SK-N-SH (cell line): Measurements from ENCODE around the gene EDN2. TPM values are rescaled to one million over a fixed set of nuclear protein-coding genes. Genes with fewer than 3 reads are reported as not detected.

Experiments used
- CTCF ChIA-PET: fragments of 300-600, 350-600 bp; formaldehyde crosslinking; extraction: SDS; loops from one replicate; lab custom pipeline; 2021; lab: Yijun Ruan, JAX
- POLR2A ChIA-PET: fragments of 350-600 bp; sonication (Branson Sonifier 250); formaldehyde crosslinking; extraction: SDS; loops from one replicate; lab custom pipeline; 2020; ENCODE audit warnings: antibody characterized with exemption, inconsistent platforms; lab: Yijun Ruan, JAX
- DNase-seq: peaks from one replicate; pipeline ENCODE4 v3.0.0; 2012
- H2AFZ ChIP-seq: fragments of 200-600 bp; sonication (generic); 2 replicates; pipeline ENCODE4 v1.8.1; 2016; ENCODE audit warnings: antibody characterized with exemption, mild to moderate bottlenecking, low read depth
- H3F3A ChIP-seq: fragments of 200-600 bp; sonication (generic); replicated peaks from 2 replicates; pipeline ENCODE3; 2016; ENCODE audit warnings: antibody characterized with exemption, mild to moderate bottlenecking; ENCODE audit not compliant: insufficient read depth
- H3K27ac ChIP-seq, 2 experiments: fragments of 200-500 bp in 1 of 2; fragments of 200-600 bp in 1 of 2; sonication (Bioruptor generic) in 1 of 2; sonication (generic), shearing (Covaris generic) in 1 of 2; 2 replicates each; pipeline versions ENCODE4 v1.5.1 to v1.6.1; 2014 to 2016; ENCODE audit warnings: low read depth in 2 of 2, inconsistent platforms in 1 of 2, low read length in 1 of 2, mild to moderate bottlenecking in 1 of 2, mixed read lengths in 1 of 2
- H3K27me3 ChIP-seq: fragments of 200-600 bp; sonication (generic), shearing (Covaris generic); 2 replicates; pipeline ENCODE4 v1.6.1; 2016; ENCODE audit warnings: mixed run types; ENCODE audit not compliant: insufficient read depth
- H3K36me3 ChIP-seq, 2 experiments: fragments of 200-500 bp in 1 of 2; fragments of 200-600 bp in 1 of 2; sonication (Bioruptor generic) in 1 of 2; sonication (generic) in 1 of 2; replicated peaks in 1 of 2; 2 replicates each; pipeline versions ENCODE3 to v1.5.1; 2014 to 2016; ENCODE audit warnings: low read length in 1 of 2, mild to moderate bottlenecking in 1 of 2; ENCODE audit not compliant: insufficient read depth in 2 of 2, control insufficient read depth in 1 of 2
- H3K4me1 ChIP-seq, 2 experiments: fragments of 200-500 bp in 1 of 2; fragments of 200-600 bp in 1 of 2; sonication (Bioruptor generic) in 1 of 2; sonication (generic), shearing (Covaris generic) in 1 of 2; 2 replicates each; pipeline versions ENCODE4 v1.5.1 to v1.6.1; 2014 to 2016; ENCODE audit warnings: low read depth in 1 of 2, low read length in 1 of 2, mixed run types in 1 of 2; ENCODE audit not compliant: insufficient read depth in 2 of 2, control insufficient read depth in 1 of 2
- H3K4me2 ChIP-seq: fragments of 200-600 bp; sonication (generic), shearing (Covaris generic); 2 replicates; pipeline ENCODE4 v1.6.1; 2017; ENCODE audit warnings: mixed run types
- H3K4me3 ChIP-seq, 2 experiments: fragments of 200-500 bp in 1 of 2; fragments of 200-600 bp in 1 of 2; sonication (Bioruptor generic) in 1 of 2; sonication (generic), shearing (Covaris generic) in 1 of 2; 2 replicates each; pipeline versions ENCODE4 v1.5.1 to v1.8.1; 2014 to 2016; ENCODE audit warnings: low read depth in 2 of 2, inconsistent platforms in 1 of 2, low read length in 1 of 2, mild to moderate bottlenecking in 1 of 2, mixed read lengths in 1 of 2, moderate library complexity in 1 of 2
- H3K79me2 ChIP-seq: fragments of 200-600 bp; sonication (generic); 2 replicates; pipeline ENCODE4 v1.8.1; 2017; ENCODE audit warnings: mild to moderate bottlenecking; ENCODE audit not compliant: insufficient read depth
- H3K9ac ChIP-seq: fragments of 200-600 bp; sonication (generic); 2 replicates; pipeline ENCODE4 v1.6.1; 2017; ENCODE audit warnings: mixed run types
- H3K9me2 ChIP-seq: fragments of 200-600 bp; sonication (generic); 2 replicates; pipeline ENCODE4 v1.6.1; 2017; ENCODE audit warnings: mixed run types
- H3K9me3 ChIP-seq: fragments of 200-600 bp; sonication (generic); 2 replicates; pipeline ENCODE4 v1.6.1; 2017; ENCODE audit warnings: mixed run types, mild to moderate bottlenecking, moderate library complexity
- H4K20me1 ChIP-seq: fragments of 200-600 bp; sonication (generic); 2 replicates; pipeline ENCODE4 v1.6.1; 2017; ENCODE audit warnings: mild to moderate bottlenecking, mixed run types; ENCODE audit not compliant: insufficient read depth
- CTCF ChIP-seq: fragments of 200-600 bp; sonication (generic); IDR thresholded peaks from 2 replicates; pipeline ENCODE4 v1.6.1; 2017; ENCODE audit warnings: antibody characterized with exemption, mild to moderate bottlenecking, moderate library complexity
- EP300 ChIP-seq, 2 experiments: IDR thresholded peaks; 2 replicates each; pipeline versions ENCODE4 v1.4.0 to v1.6.1; 2012; ENCODE audit warnings: borderline replicate concordance in 1 of 2, low read depth in 1 of 2, low read length in 1 of 2
- FOXJ3 ChIP-seq: sonication (generic); formaldehyde crosslinking; IDR thresholded peaks from 2 replicates; pipeline ENCODE4 v1.5.1; 2020; ENCODE audit warnings: mild to moderate bottlenecking, missing genetic modification reagents
- MEF2A ChIP-seq: IDR thresholded peaks from 2 replicates; pipeline ENCODE4 v1.4.0; 2012; ENCODE audit warnings: low read depth, borderline replicate concordance
- POLR2AphosphoS5 ChIP-seq: IDR thresholded peaks from 2 replicates; pipeline ENCODE4 v1.6.1; 2012; ENCODE audit warnings: low read depth, low read length
- RAD21 ChIP-seq: IDR thresholded peaks from 2 replicates; pipeline ENCODE4 v1.6.1; 2012; ENCODE audit warnings: mild to moderate bottlenecking, low read length
- RCOR1 ChIP-seq: fragments of 150-350 bp; IDR thresholded peaks from 2 replicates; pipeline ENCODE4 v1.6.1; 2017; ENCODE audit warnings: antibody characterized with exemption, low read length
- RFX5 ChIP-seq: IDR thresholded peaks from 2 replicates; pipeline ENCODE4 v1.6.1; 2012; ENCODE audit warnings: mild to moderate bottlenecking, improper control_type of control experiment, low read length
- SIN3A ChIP-seq: IDR thresholded peaks from 2 replicates; pipeline ENCODE4 v1.6.1; 2012; ENCODE audit warnings: low read depth, mild to moderate bottlenecking, low read length, moderate library complexity, borderline replicate concordance
- SMC3 ChIP-seq: IDR thresholded peaks from 2 replicates; pipeline ENCODE4 v1.6.1; 2012; ENCODE audit warnings: low read depth, low read length, improper control_type of control experiment
- TEAD4 ChIP-seq: IDR thresholded peaks from 2 replicates; pipeline ENCODE4 v1.4.0; 2012; ENCODE audit warnings: mild to moderate bottlenecking, borderline replicate concordance; ENCODE audit not compliant: insufficient read depth
- YY1 ChIP-seq: IDR thresholded peaks from 2 replicates; pipeline ENCODE4 v1.4.0; 2012; ENCODE audit warnings: low read depth, mild to moderate bottlenecking
- WGBS: methylation state at CpG from one replicate; pipeline ENCODE4 v1.1.6; 2017; ENCODE audit warnings: low lambda C conversion rate; 5-methylcytosine and 5-hydroxymethylcytosine counted together
- polyA plus RNA-seq, 3 experiments: library from polyadenylated mRNA; depleted of rRNA; stranded (reverse); fragments of >200 nt; gene quantifications; 2 replicates each; pipeline ENCODE4 v1.2.3, GENCODE V29; 2012
- TF ChIP-seq, protein P1 (sequence below): IDR thresholded peaks from 2 replicates; pipeline ENCODE4 v1.4.0; 2012; ENCODE audit warnings: low read depth, borderline replicate concordance
- TF ChIP-seq, protein P2 (sequence below): fragments of 150-350 bp; IDR thresholded peaks from 2 replicates; pipeline ENCODE4 v1.6.1; 2017; ENCODE audit warnings: antibody characterized with exemption, low read length, low read depth, borderline replicate concordance

EDN2 gene
- polyA plus RNA-seq, 1 of the 3 experiments (the other 2 are of a cell fraction): 0.97 TPM

- peaks cover 10 to 57% of the 10 kb centered on the region in 2 experiments; a peak in 2 of 4 replicates for H3K4me1 ChIP-seq
- H3K9me3 ChIP-seq: no peaks in the 10 kb centered on the region
- TF ChIP-seq SMC3 (no peak), YY1 (no peak)
- TF ChIP-seq, protein P1, sequence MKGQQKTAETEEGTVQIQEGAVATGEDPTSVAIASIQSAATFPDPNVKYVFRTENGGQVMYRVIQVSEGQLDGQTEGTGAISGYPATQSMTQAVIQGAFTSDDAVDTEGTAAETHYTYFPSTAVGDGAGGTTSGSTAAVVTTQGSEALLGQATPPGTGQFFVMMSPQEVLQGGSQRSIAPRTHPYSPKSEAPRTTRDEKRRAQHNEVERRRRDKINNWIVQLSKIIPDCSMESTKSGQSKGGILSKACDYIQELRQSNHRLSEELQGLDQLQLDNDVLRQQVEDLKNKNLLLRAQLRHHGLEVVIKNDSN: no peak
- H3K9me2 ChIP-seq: no peaks in the 10 kb centered on the region
- WGBS: 89% methylated on average over 4 of the region's 4 CpGs
- 0 out of 2 replicates have a peak, but pooled peaks cover 6% of the 10 kb centered on the region for H4K20me1 ChIP-seq
- H3K9ac ChIP-seq: no peak overlapping the region
- no peak for DNase-seq
- H3K36me3 ChIP-seq: peaks cover 0 to 9% of the 10 kb centered on the region in 2 experiments
- 0 out of 2 replicates have a peak overlapping the region, but pooled peaks have one; percentile 32 for H3K4me2 ChIP-seq
- CTCF ChIA-PET: interaction anchor here (9.6 kb wide), 1 partner anchor 15 kb away, joined by 64 read pairs; no protein-coding TSS in a partner anchor
- H2AFZ ChIP-seq: no peak overlapping the region
- POLR2A ChIA-PET: no interaction called here
- no peak overlapping the region for H3K4me3 ChIP-seq
- peaks cover 94% of the 10 kb centered on the region for H3K79me2 ChIP-seq
- H3F3A ChIP-seq: peaks cover 4% of the 10 kb centered on the region
- H3K27ac ChIP-seq: peak overlapping the region in 1 of 2 experiments; percentile 48; a peak in 2 of 4 replicates
- no peaks in the 10 kb centered on the region for H3K27me3 ChIP-seq
These were observed 35.7 kb downstream of the EDN2 start for GRCh38 chr1:41448821-41449220.

- Histone ChIP-seq H3K27ac (peak overlapping the region in 1 of 2 experiments; percentile 48; a peak in 2 of 4 replicates), H3K9me2 (no peaks in the 10 kb centered on the region), H3K4me2 (0 out of 2 replicates have a peak overlapping the region, but pooled peaks have one; percentile 32), H3K9ac (no peak overlapping the region), H2AFZ (no peak overlapping the region), H3K4me3 (no peak overlapping the region), H3F3A (peaks cover 4% of the 10 kb centered on the region), H3K27me3 (no peaks in the 10 kb centered on the region), H3K9me3 (no peaks in the 10 kb centered on the region), H3K79me2 (peaks cover 94% of the 10 kb centered on the region), H3K36me3 (peaks cover 0 to 10% of the 10 kb centered on the region in 2 experiments)
- WGBS: 83% methylated on average over 8 of the region's 8 CpGs
- DNase-seq: no peak
- CTCF ChIA-PET: interaction anchor here (1.4 to 9.6 kb wide), 3 partner anchors 14 to 69 kb away, joined by 5 to 64 read pairs (median 5); no protein-coding TSS in a partner anchor
- TF ChIP-seq EP300 (IDR thresholded peaks at IDR 0.05; ENCODE audit: borderline replicate concordance in 1 of 2, low read depth in 1 of 2, low read length in 1 of 2) (peak in 1 of 2 experiments; percentile 42; a peak in 1 of 4 replicates), SIN3A (no peak)
- TF ChIP-seq, all 33 proteins: peak for 1
- POLR2A ChIA-PET: no interaction called here
- Histone ChIP-seq H4K20me1 (0 out of 2 replicates have a peak, but pooled peaks cover 6% of the 10 kb centered on the region), H3K4me1 (peaks cover 12 to 52% of the 10 kb centered on the region in 2 experiments; a peak in 2 of 4 replicates)
These were observed 36.3 kb downstream of the EDN2 start for GRCh38 chr1:41447995-41448770.

GRCh38 chr1:41446851-41447610, 37.5 kb downstream of the EDN2 start:
- Histone ChIP-seq H3K9me2 (no peaks in the 10 kb centered on the region), H3K4me3 (no peak overlapping the region), H3K4me2 (no peak overlapping the region), H3K9me3 (no peaks in the 10 kb centered on the region), H3K4me1 (peaks cover 20 to 52% of the 10 kb centered on the region in 2 experiments), H4K20me1 (0 out of 2 replicates have a peak, but pooled peaks cover 6% of the 10 kb centered on the region), H3K27ac (no peak overlapping the region), H3K79me2 (peaks cover 91% of the 10 kb centered on the region), H3K27me3 (no peaks in the 10 kb centered on the region), H2AFZ (no peak overlapping the region), H3F3A (peaks cover 12% of the 10 kb centered on the region), H3K9ac (no peak overlapping the region), H3K36me3 (peaks cover 0 to 10% of the 10 kb centered on the region in 2 experiments)
- DNase-seq: no peak
- POLR2A ChIA-PET: interaction anchor here (1.0 kb wide), 1 partner anchor 29 kb away, joined by 3 read pairs; no protein-coding TSS in a partner anchor
- CTCF ChIA-PET: interaction anchor here (0.7 to 5.1 kb wide), 6 partner anchors 12 to 70 kb away, joined by 3 to 53 read pairs (median 6); partner anchors contain the start of gene EDN2
- WGBS: 84% methylated on average over 9 of the region's 9 CpGs
- TF ChIP-seq FOXJ3 (CRISPR knock-in tag) (no peak), RCOR1 (no peak), RAD21 (no peak), CTCF (no peak), RFX5 (no peak), POLR2AphosphoS5 (no peak), TEAD4 (no peak), EP300 (IDR thresholded peaks at IDR 0.05; ENCODE audit: borderline replicate concordance in 1 of 2, low read depth in 1 of 2, low read length in 1 of 2) (no peak), MEF2A (no peak), SMC3 (no peak)
- TF ChIP-seq, protein P2, sequence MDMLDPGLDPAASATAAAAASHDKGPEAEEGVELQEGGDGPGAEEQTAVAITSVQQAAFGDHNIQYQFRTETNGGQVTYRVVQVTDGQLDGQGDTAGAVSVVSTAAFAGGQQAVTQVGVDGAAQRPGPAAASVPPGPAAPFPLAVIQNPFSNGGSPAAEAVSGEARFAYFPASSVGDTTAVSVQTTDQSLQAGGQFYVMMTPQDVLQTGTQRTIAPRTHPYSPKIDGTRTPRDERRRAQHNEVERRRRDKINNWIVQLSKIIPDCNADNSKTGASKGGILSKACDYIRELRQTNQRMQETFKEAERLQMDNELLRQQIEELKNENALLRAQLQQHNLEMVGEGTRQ: no peak
